ENCODE data around the gene TTC21A. TPM values are rescaled to one million over a fixed set of nuclear protein-coding genes. Genes with fewer than 3 reads are reported as not detected.

TTC21A gene
- polyA plus RNA-seq, 4 donors: 1.7 to 12.7 (median 7.0) TPM

GRCh38 chr3:39127269-39127907, 19.9 kb downstream of the TTC21A start:
- DNase-seq: no peak
- H3K9me3 ChIP-seq (ENCODE audit: control insufficient read depth in 2 of 2, insufficient read depth in 1 of 2, low read depth in 1 of 2, low read length in 1 of 2): no peaks in the 10 kb centered on the region
- H3K27ac ChIP-seq (ENCODE audit: low read depth in 1 of 3, low read length in 2 of 3): no peak overlapping the region
- FAIRE-seq: no peak
- H3K36me3 ChIP-seq (ENCODE audit: control insufficient read depth in 3 of 3, insufficient read depth in 2 of 3, low read depth in 1 of 3, low read length in 3 of 3): peaks cover 0 to 3% (median 0%) of the 10 kb centered on the region in 3 donors
- WGBS, 3 donors: 84 to 97% (median 90%) methylated on average over 7 of the region's 7 CpGs
- H3K4me3 ChIP-seq (ENCODE audit: low read depth in 1 of 3, low read length in 3 of 3): no peak overlapping the region
- peaks cover 0 to 20% (median 0%) of the 10 kb centered on the region in 3 donors for H3K4me1 ChIP-seq (ENCODE audit: control insufficient read depth in 3 of 3, insufficient read depth in 2 of 3, low read depth in 1 of 3, low read length in 2 of 3)
- no peaks in the 10 kb centered on the region for H3K27me3 ChIP-seq (ENCODE audit: control insufficient read depth in 3 of 3, insufficient read depth in 3 of 3, low read length in 3 of 3)

- Histone ChIP-seq H3K4me3 (ENCODE audit: low read depth in 1 of 3, low read length in 3 of 3) (no peak overlapping the region), H3K4me1 (ENCODE audit: control insufficient read depth in 3 of 3, insufficient read depth in 2 of 3, low read depth in 1 of 3, low read length in 2 of 3) (peaks cover 0 to 20% (median 0%) of the 10 kb centered on the region in 3 donors), H3K9me3 (ENCODE audit: control insufficient read depth in 2 of 2, insufficient read depth in 1 of 2, low read depth in 1 of 2, low read length in 1 of 2) (no peaks in the 10 kb centered on the region), H3K27me3 (ENCODE audit: control insufficient read depth in 3 of 3, insufficient read depth in 3 of 3, low read length in 3 of 3) (no peaks in the 10 kb centered on the region), H3K36me3 (ENCODE audit: control insufficient read depth in 3 of 3, insufficient read depth in 2 of 3, low read depth in 1 of 3, low read length in 3 of 3) (peaks cover 0 to 3% (median 0%) of the 10 kb centered on the region in 3 donors), H3K27ac (ENCODE audit: low read depth in 1 of 3, low read length in 2 of 3) (no peak overlapping the region)
- DNase-seq: no peak
- WGBS, 3 donors: 40 to 59% (median 50%) methylated on average over 1 of the region's 1 CpG
- no peak for FAIRE-seq
Measured at GRCh38 chr3:39127908-39128304, 20.4 kb downstream of the TTC21A start.

- Histone ChIP-seq H3K4me3 (ENCODE audit: low read depth in 1 of 3, low read length in 3 of 3) (no peak overlapping the region), H3K36me3 (ENCODE audit: control insufficient read depth in 3 of 3, insufficient read depth in 2 of 3, low read depth in 1 of 3, low read length in 3 of 3) (peaks cover 0 to 6% (median 0%) of the 10 kb centered on the region in 3 donors), H3K27ac (ENCODE audit: low read depth in 1 of 3, low read length in 2 of 3) (no peak overlapping the region), H3K4me1 (ENCODE audit: control insufficient read depth in 3 of 3, insufficient read depth in 2 of 3, low read depth in 1 of 3, low read length in 2 of 3) (peaks cover 0 to 20% (median 0%) of the 10 kb centered on the region in 3 donors), H3K9me3 (ENCODE audit: control insufficient read depth in 2 of 2, insufficient read depth in 1 of 2, low read depth in 1 of 2, low read length in 1 of 2) (no peaks in the 10 kb centered on the region), H3K27me3 (ENCODE audit: control insufficient read depth in 3 of 3, insufficient read depth in 3 of 3, low read length in 3 of 3) (no peaks in the 10 kb centered on the region)
- DNase-seq (no peak), FAIRE-seq (no peak)
- 95 to 97% (median 97%) methylated on average over 7 of the region's 7 CpGs for WGBS, 3 donors
Measured at GRCh38 chr3:39128951-39129350, 21.5 kb downstream of the TTC21A start.

GRCh38 chr3:39130026-39130425, 22.5 kb downstream of the TTC21A start:
- H3K27ac ChIP-seq (ENCODE audit: low read depth in 1 of 3, low read length in 2 of 3): no peak overlapping the region
- H3K4me3 ChIP-seq (ENCODE audit: low read depth in 1 of 3, low read length in 3 of 3): no peak overlapping the region
- WGBS, 3 donors: 90 to 98% (median 95%) methylated on average over 5 to 6 of the region's 6 CpGs
- no peaks in the 10 kb centered on the region for H3K9me3 ChIP-seq (ENCODE audit: control insufficient read depth in 2 of 2, insufficient read depth in 1 of 2, low read depth in 1 of 2, low read length in 1 of 2)
- no peak for DNase-seq
- no peaks in the 10 kb centered on the region for H3K27me3 ChIP-seq (ENCODE audit: control insufficient read depth in 3 of 3, insufficient read depth in 3 of 3, low read length in 3 of 3)
- peaks cover 0 to 20% (median 0%) of the 10 kb centered on the region in 3 donors for H3K4me1 ChIP-seq (ENCODE audit: control insufficient read depth in 3 of 3, insufficient read depth in 2 of 3, low read depth in 1 of 3, low read length in 2 of 3)
- no peak for FAIRE-seq
- peaks cover 0 to 6% (median 0%) of the 10 kb centered on the region in 3 donors for H3K36me3 ChIP-seq (ENCODE audit: control insufficient read depth in 3 of 3, insufficient read depth in 2 of 3, low read depth in 1 of 3, low read length in 3 of 3)

GRCh38 chr3:39130693-39131265, 23.3 kb downstream of the TTC21A start:
- H3K9me3 ChIP-seq (ENCODE audit: control insufficient read depth in 2 of 2, insufficient read depth in 1 of 2, low read depth in 1 of 2, low read length in 1 of 2): no peaks in the 10 kb centered on the region
- peaks cover 0 to 9% (median 0%) of the 10 kb centered on the region in 3 donors for H3K36me3 ChIP-seq (ENCODE audit: control insufficient read depth in 3 of 3, insufficient read depth in 2 of 3, low read depth in 1 of 3, low read length in 3 of 3)
- no peak overlapping the region for H3K4me3 ChIP-seq (ENCODE audit: low read depth in 1 of 3, low read length in 3 of 3)
- H3K27ac ChIP-seq (ENCODE audit: low read depth in 1 of 3, low read length in 2 of 3): no peak overlapping the region
- DNase-seq: peak in 1 of 2 donors; percentile 38
- FAIRE-seq: no peak
- peaks cover 0 to 17% (median 0%) of the 10 kb centered on the region in 3 donors for H3K4me1 ChIP-seq (ENCODE audit: control insufficient read depth in 3 of 3, insufficient read depth in 2 of 3, low read depth in 1 of 3, low read length in 2 of 3)
- H3K27me3 ChIP-seq (ENCODE audit: control insufficient read depth in 3 of 3, insufficient read depth in 3 of 3, low read length in 3 of 3): no peaks in the 10 kb centered on the region
- WGBS, 3 donors: 30 to 65% (median 38%) methylated on average over 3 of the region's 3 CpGs

- H3K36me3 ChIP-seq (ENCODE audit: control insufficient read depth in 3 of 3, insufficient read depth in 2 of 3, low read depth in 1 of 3, low read length in 3 of 3): peaks cover 0 to 19% (median 0%) of the 10 kb centered on the region in 3 donors
- H3K9me3 ChIP-seq (ENCODE audit: control insufficient read depth in 2 of 2, insufficient read depth in 1 of 2, low read depth in 1 of 2, low read length in 1 of 2): no peaks in the 10 kb centered on the region
- H3K4me3 ChIP-seq (ENCODE audit: low read depth in 1 of 3, low read length in 3 of 3): no peak overlapping the region
- 78 to 82% (median 81%) methylated on average over 11 of the region's 11 CpGs for WGBS, 3 donors
- H3K4me1 ChIP-seq (ENCODE audit: control insufficient read depth in 3 of 3, insufficient read depth in 2 of 3, low read depth in 1 of 3, low read length in 2 of 3): peaks cover 0 to 10% (median 0%) of the 10 kb centered on the region in 3 donors
- DNase-seq (no peak), FAIRE-seq (no peak)
- H3K27me3 ChIP-seq (ENCODE audit: control insufficient read depth in 3 of 3, insufficient read depth in 3 of 3, low read length in 3 of 3): no peaks in the 10 kb centered on the region
- no peak overlapping the region for H3K27ac ChIP-seq (ENCODE audit: low read depth in 1 of 3, low read length in 2 of 3)
Measured at GRCh38 chr3:39132096-39133092, 24.9 kb downstream of the TTC21A start.

- FAIRE-seq (no peak), DNase-seq (no peak)
- H3K9me3 ChIP-seq (ENCODE audit: control insufficient read depth in 2 of 2, insufficient read depth in 1 of 2, low read depth in 1 of 2, low read length in 1 of 2): no peaks in the 10 kb centered on the region
- no peaks in the 10 kb centered on the region for H3K27me3 ChIP-seq (ENCODE audit: control insufficient read depth in 3 of 3, insufficient read depth in 3 of 3, low read length in 3 of 3)
- peaks cover 0 to 10% (median 0%) of the 10 kb centered on the region in 3 donors for H3K4me1 ChIP-seq (ENCODE audit: control insufficient read depth in 3 of 3, insufficient read depth in 2 of 3, low read depth in 1 of 3, low read length in 2 of 3)
- H3K36me3 ChIP-seq (ENCODE audit: control insufficient read depth in 3 of 3, insufficient read depth in 2 of 3, low read depth in 1 of 3, low read length in 3 of 3): peaks cover 0 to 24% (median 0%) of the 10 kb centered on the region in 3 donors
- 90 to 100% (median 95%) methylated on average over 1 of the region's 1 CpG for WGBS, 3 donors
- H3K4me3 ChIP-seq (ENCODE audit: low read depth in 1 of 3, low read length in 3 of 3): no peak overlapping the region
- no peak overlapping the region for H3K27ac ChIP-seq (ENCODE audit: low read depth in 1 of 3, low read length in 2 of 3)
Measured at GRCh38 chr3:39133093-39133490, 25.6 kb downstream of the TTC21A start.

GRCh38 chr3:39133822-39134221, 26.3 kb downstream of the TTC21A start:
- no peak overlapping the region for H3K4me3 ChIP-seq (ENCODE audit: low read depth in 1 of 3, low read length in 3 of 3)
- WGBS, 3 donors: 69 to 77% (median 71%) methylated on average over 6 of the region's 6 CpGs
- DNase-seq: no peak
- H3K27ac ChIP-seq (ENCODE audit: low read depth in 1 of 3, low read length in 2 of 3): no peak overlapping the region
- no peaks in the 10 kb centered on the region for H3K27me3 ChIP-seq (ENCODE audit: control insufficient read depth in 3 of 3, insufficient read depth in 3 of 3, low read length in 3 of 3)
- H3K9me3 ChIP-seq (ENCODE audit: control insufficient read depth in 2 of 2, insufficient read depth in 1 of 2, low read depth in 1 of 2, low read length in 1 of 2): no peaks in the 10 kb centered on the region
- no peak for FAIRE-seq
- peaks cover 0 to 10% (median 0%) of the 10 kb centered on the region in 3 donors for H3K4me1 ChIP-seq (ENCODE audit: control insufficient read depth in 3 of 3, insufficient read depth in 2 of 3, low read depth in 1 of 3, low read length in 2 of 3)
- H3K36me3 ChIP-seq (ENCODE audit: control insufficient read depth in 3 of 3, insufficient read depth in 2 of 3, low read depth in 1 of 3, low read length in 3 of 3): peaks cover 0 to 26% (median 0%) of the 10 kb centered on the region in 3 donors

Measured in small intestine (tissue), 7 donors.